GM12872 (cell line): ENCODE results near the gene SETBP1.

ENCODE experiments used
- CTCF ChIP-seq: IDR thresholded peaks from 3 replicates; pipeline ENCODE4 v1.5.1; 2011; ENCODE audit warnings: low read depth, mild to moderate bottlenecking, low read length, moderate library complexity; ENCODE audit not compliant: insufficient read depth

Gene SETBP1

DNA sequence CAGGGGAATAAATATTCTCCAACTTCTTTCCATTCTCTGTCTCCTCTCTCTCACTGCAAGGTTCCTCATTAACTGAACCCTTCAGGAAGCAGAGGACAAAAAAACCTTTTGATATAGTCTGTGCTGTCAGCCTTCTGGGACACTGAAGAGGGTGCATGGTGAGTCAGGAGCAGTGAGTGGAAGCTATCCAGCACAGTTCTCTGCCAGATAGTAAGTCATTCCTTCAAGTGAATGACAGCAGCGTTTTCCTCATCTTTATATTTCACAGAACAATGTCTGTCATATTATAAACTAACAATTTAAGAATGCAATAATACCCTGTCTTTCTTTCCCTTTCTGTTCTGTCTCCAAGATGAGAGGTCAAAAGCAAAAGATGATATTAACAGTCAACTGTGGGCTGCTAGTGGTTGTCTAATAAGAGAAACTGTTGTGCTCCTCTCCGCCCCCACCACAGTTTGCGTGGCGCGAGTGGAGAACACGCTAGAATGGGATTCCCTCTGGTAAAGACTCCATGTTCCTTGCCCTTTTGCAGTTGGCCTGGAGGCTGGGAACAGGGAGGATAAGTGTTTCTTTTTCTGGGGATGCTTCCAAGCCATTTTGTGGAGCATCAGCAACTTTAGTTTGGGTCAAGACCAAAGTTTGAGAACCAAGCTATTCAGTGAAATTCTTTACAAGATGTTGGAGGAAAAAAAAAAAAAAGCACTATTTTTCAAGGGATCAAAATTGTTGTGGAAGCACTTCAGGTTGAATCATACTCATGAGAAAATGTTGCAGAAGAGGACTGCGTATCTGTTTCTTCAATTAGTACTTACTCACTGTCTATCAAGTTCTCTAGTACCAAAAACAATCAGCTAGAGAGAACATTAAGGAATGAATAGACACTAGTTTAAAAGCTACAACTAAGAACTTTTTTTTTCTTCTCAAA, 430.2 kb downstream of the SETBP1 start:
- TF ChIP-seq CTCF: no peak

GRCh38 chr18:45111502-45111848, 430.8 kb downstream of the SETBP1 start:
- TF ChIP-seq CTCF: no peak

- no peak for TF ChIP-seq CTCF
Measured at GRCh38 chr18:45112682-45113081, 432.0 kb downstream of the SETBP1 start.

DNA sequence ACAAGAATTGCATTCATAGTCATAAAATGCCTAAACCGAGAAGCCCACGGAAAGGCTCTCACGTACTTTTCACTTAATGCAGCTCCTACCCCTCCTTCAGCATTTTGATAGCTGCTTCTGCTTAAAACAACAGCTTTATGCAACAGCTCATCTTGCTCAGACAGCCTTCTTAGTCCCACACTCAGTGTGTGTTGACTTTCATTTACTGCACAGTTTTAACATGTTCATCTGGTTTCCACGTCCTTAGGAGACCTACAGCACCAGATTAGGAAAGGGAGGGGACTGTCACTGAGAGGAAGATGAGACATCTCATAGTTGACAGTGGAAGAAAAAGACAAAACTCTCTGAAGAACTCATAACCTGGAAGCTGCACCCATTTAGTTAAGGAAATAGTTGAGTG, 435.4 kb downstream of the SETBP1 start:
- TF ChIP-seq CTCF: no peak
